Skeletal muscle satellite cell (primary cell): ENCODE results near the gene SF3A1.

ENCODE experiments used
- H3K27me3 ChIP-seq: 2 replicates; pipeline ENCODE4 v1.7.0; 2013; ENCODE audit warnings: low read length; ENCODE audit not compliant: control insufficient read depth, insufficient read depth
- H3K36me3 ChIP-seq: 2 replicates; pipeline ENCODE4 v1.7.0; 2013; ENCODE audit warnings: mild to moderate bottlenecking, control low read depth, low read length; ENCODE audit not compliant: insufficient read depth
- H3K4me1 ChIP-seq: 2 replicates; pipeline ENCODE4 v1.7.0; 2013; ENCODE audit warnings: low read length; ENCODE audit not compliant: control insufficient read depth, insufficient read depth
- H3K4me2 ChIP-seq: 2 replicates; pipeline ENCODE4 v1.7.0; 2013; ENCODE audit warnings: mild to moderate bottlenecking, low read length
- H3K4me3 ChIP-seq: 2 replicates; pipeline ENCODE4 v1.7.0; 2013; ENCODE audit warnings: low read length
- H3K9ac ChIP-seq: 2 replicates; pipeline ENCODE4 v1.7.0; 2013; ENCODE audit warnings: mild to moderate bottlenecking, low read depth, low read length, moderate library complexity
- H3K9me3 ChIP-seq: replicated peaks from 2 replicates; pipeline ENCODE4 v1.7.0; 2013; ENCODE audit warnings: mild to moderate bottlenecking, control low read depth, low read length

SF3A1 gene

GRCh38 chr22:30288419-30289140 lies 68.1 kb downstream of the SF3A1 start:
- Histone ChIP-seq H3K4me3 (peak overlapping the region; percentile 91), H3K36me3 (peaks cover 16% of the 10 kb centered on the region), H3K4me1 (peaks cover 31% of the 10 kb centered on the region), H3K4me2 (peak overlapping the region; percentile 99), H3K27me3 (no peaks in the 10 kb centered on the region), H3K9me3 (no peaks in the 10 kb centered on the region), H3K9ac (peak overlapping the region; percentile 85)

GRCh38 chr22:30287648-30288418 lies 68.9 kb downstream of the SF3A1 start:
- H3K4me3 ChIP-seq: peak overlapping the region; percentile 91
- H3K9ac ChIP-seq: peak overlapping the region; percentile 85
- H3K27me3 ChIP-seq: no peaks in the 10 kb centered on the region
- no peaks in the 10 kb centered on the region for H3K9me3 ChIP-seq
- peaks cover 9% of the 10 kb centered on the region for H3K36me3 ChIP-seq
- peaks cover 31% of the 10 kb centered on the region for H3K4me1 ChIP-seq
- peak overlapping the region; percentile 99 for H3K4me2 ChIP-seq

GRCh38 chr22:30286813-30287647 lies 69.7 kb downstream of the SF3A1 start:
- H3K9ac ChIP-seq: no peak overlapping the region
- H3K9me3 ChIP-seq: no peaks in the 10 kb centered on the region
- no peak overlapping the region for H3K4me3 ChIP-seq
- H3K4me2 ChIP-seq: no peak overlapping the region
- peaks cover 4% of the 10 kb centered on the region for H3K36me3 ChIP-seq
- H3K27me3 ChIP-seq: no peaks in the 10 kb centered on the region
- peaks cover 31% of the 10 kb centered on the region for H3K4me1 ChIP-seq

- no peaks in the 10 kb centered on the region for H3K9me3 ChIP-seq
- peaks cover 29% of the 10 kb centered on the region for H3K4me1 ChIP-seq
- peaks cover 3% of the 10 kb centered on the region for H3K36me3 ChIP-seq
- H3K9ac ChIP-seq: no peak overlapping the region
- no peak overlapping the region for H3K4me2 ChIP-seq
- H3K4me3 ChIP-seq: no peak overlapping the region
- no peaks in the 10 kb centered on the region for H3K27me3 ChIP-seq
Measured at GRCh38 chr22:30286331-30286730, 70.4 kb downstream of the SF3A1 start.

GRCh38 chr22:30285846-30286200 lies 70.9 kb downstream of the SF3A1 start:
- Histone ChIP-seq H3K9ac (no peak overlapping the region), H3K4me3 (no peak overlapping the region), H3K27me3 (no peaks in the 10 kb centered on the region), H3K9me3 (no peaks in the 10 kb centered on the region), H3K4me2 (no peak overlapping the region), H3K4me1 (peaks cover 23% of the 10 kb centered on the region), H3K36me3 (peaks cover 3% of the 10 kb centered on the region)

GRCh38 chr22:30285176-30285845 lies 71.4 kb downstream of the SF3A1 start:
- H3K9me3 ChIP-seq: no peaks in the 10 kb centered on the region
- peaks cover 3% of the 10 kb centered on the region for H3K36me3 ChIP-seq
- H3K4me1 ChIP-seq: peaks cover 23% of the 10 kb centered on the region
- H3K4me2 ChIP-seq: no peak overlapping the region
- no peak overlapping the region for H3K9ac ChIP-seq
- H3K27me3 ChIP-seq: no peaks in the 10 kb centered on the region
- H3K4me3 ChIP-seq: no peak overlapping the region

GRCh38 chr22:30284666-30285065 lies 72.0 kb downstream of the SF3A1 start:
- Histone ChIP-seq H3K36me3 (peaks cover 3% of the 10 kb centered on the region), H3K9ac (no peak overlapping the region), H3K4me1 (peaks cover 23% of the 10 kb centered on the region), H3K4me3 (no peak overlapping the region), H3K27me3 (no peaks in the 10 kb centered on the region), H3K9me3 (no peaks in the 10 kb centered on the region), H3K4me2 (no peak overlapping the region)

- Histone ChIP-seq H3K27me3 (no peaks in the 10 kb centered on the region), H3K9ac (no peak overlapping the region), H3K9me3 (no peaks in the 10 kb centered on the region), H3K36me3 (peaks cover 3% of the 10 kb centered on the region), H3K4me1 (peaks cover 28% of the 10 kb centered on the region), H3K4me2 (no peak overlapping the region), H3K4me3 (no peak overlapping the region)
Measured at GRCh38 chr22:30284172-30284571, 72.5 kb downstream of the SF3A1 start.

GRCh38 chr22:30283342-30283741 lies 73.4 kb downstream of the SF3A1 start:
- no peaks in the 10 kb centered on the region for H3K9me3 ChIP-seq
- no peaks in the 10 kb centered on the region for H3K27me3 ChIP-seq
- H3K4me2 ChIP-seq: no peak overlapping the region
- peaks cover 30% of the 10 kb centered on the region for H3K4me1 ChIP-seq
- no peak overlapping the region for H3K9ac ChIP-seq
- peaks cover 3% of the 10 kb centered on the region for H3K36me3 ChIP-seq
- H3K4me3 ChIP-seq: no peak overlapping the region

- no peak overlapping the region for H3K4me3 ChIP-seq
- no peaks in the 10 kb centered on the region for H3K27me3 ChIP-seq
- H3K9ac ChIP-seq: no peak overlapping the region
- H3K4me2 ChIP-seq: no peak overlapping the region
- no peaks in the 10 kb centered on the region for H3K9me3 ChIP-seq
- H3K36me3 ChIP-seq: peaks cover 3% of the 10 kb centered on the region
- H3K4me1 ChIP-seq: peaks cover 32% of the 10 kb centered on the region
Measured at GRCh38 chr22:30282616-30283046, 74.1 kb downstream of the SF3A1 start.
